Measurements from ENCODE around the gene EPB41L2. TPM values are rescaled to one million over a fixed set of nuclear protein-coding genes. Genes with fewer than 3 reads are reported as not detected.

The EPB41L2 gene
- total RNA-seq, 1 donor from 2014 or later: 23.8 TPM

DNA sequence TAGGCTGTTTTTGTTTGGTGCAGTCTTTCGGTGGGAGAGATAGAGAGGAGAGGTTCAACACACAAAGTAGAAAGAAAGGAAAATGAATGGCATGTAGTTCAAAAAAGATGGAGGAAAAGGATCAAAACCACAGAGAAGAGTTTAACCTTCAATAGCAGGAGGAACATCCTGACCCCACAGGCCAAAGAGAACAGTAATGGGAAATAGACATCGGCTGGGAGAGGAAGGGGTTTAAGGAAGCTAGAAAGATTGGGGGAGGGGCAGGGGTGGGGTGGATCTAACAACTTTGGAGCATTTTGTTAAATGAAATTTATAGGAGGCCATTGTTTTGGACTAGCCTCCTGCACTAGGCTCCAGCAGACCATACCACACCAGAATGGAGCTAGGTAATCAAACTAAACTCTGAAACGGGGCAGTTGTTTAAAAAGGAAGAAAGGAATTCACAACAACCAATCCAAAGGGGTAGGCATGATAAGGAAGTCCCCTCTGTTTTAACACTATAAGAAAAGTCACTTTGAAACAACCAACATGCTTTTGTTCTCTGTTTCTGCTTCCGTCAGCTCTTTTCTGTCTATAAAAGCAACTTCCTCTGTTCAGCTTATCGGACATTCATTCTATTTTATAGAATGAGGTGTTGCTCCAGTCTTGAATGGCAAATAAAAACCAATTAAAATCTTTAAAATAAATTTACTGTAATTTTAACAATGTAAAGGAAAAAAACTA is 82.6 kb downstream of the EPB41L2 start:
- DNase-seq (ENCODE audit: low read depth): no peak

DNA sequence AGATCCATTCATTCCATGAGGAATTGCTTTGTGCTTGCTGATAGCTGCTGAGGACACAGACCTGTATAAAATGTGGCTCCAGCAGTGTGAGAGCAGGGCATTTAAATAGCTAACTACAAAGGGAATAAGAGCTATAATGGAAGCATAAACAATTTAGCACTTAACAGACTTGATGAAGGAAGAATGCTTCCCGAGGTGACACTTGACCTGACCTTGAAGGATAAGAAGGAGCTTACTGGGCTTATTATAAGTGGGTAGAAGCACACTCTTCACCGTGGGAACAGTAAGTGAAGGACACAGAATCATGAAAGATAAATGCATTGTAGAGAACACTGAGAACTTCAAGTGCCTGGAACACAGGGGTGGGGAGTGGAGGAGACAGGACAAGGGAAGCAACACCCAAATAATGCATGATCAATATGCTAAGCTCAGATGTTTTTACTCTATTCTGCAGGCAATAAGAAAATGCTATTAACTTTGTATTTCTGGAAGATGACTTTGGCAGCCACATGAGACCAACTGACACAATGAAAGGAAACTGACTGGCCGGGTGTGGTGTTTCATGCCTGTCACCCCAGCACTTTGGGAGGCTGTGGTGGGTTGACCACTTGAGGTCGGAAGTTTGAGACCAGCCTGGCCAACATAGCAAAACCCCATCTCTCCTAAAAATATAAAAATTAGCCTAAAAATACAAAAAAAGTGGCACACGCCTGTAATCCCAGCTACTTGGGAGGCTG is 84.2 kb downstream of the EPB41L2 start:
- DNase-seq (ENCODE audit: low read depth): no peak

DNA sequence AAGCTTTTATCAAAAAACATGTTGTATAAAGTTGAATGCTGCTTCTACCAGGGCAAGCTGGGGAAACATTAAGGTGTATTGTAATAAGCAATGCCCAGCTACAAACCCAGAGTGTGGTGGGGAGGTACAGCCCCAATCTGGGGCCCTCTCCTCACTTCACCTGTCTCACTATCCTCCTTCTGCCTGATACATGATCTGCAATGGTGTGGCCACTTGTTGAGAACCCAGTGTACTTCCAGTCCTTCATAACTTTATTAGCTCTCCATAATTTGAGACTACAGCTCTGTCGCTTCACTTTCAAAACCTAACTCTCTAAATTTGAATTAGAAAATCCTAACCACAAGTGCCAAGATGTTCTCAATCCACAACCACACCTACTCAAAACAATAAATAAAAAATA is 84.9 kb downstream of the EPB41L2 start:
- DNase-seq (ENCODE audit: low read depth): no peak

DNA sequence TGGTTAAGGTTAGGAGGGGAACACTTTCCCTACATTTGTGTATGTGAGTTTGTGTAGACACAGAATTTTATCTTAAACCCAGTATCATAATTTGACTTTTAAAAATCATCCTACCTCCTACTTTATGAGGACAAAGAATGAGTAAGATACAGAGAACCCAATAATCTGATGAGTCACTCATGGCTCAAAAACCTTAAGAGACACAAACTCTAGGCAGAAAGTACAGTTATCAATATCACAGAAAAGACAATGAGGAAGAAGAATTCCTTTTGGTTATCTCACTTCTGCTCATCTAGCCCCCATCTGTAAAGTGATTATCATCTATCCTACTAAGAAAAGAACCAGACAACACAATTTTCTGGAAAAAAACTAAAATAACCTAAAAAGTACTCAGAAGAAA is 87.7 kb downstream of the EPB41L2 start:
- DNase-seq (ENCODE audit: low read depth): no peak

DNA sequence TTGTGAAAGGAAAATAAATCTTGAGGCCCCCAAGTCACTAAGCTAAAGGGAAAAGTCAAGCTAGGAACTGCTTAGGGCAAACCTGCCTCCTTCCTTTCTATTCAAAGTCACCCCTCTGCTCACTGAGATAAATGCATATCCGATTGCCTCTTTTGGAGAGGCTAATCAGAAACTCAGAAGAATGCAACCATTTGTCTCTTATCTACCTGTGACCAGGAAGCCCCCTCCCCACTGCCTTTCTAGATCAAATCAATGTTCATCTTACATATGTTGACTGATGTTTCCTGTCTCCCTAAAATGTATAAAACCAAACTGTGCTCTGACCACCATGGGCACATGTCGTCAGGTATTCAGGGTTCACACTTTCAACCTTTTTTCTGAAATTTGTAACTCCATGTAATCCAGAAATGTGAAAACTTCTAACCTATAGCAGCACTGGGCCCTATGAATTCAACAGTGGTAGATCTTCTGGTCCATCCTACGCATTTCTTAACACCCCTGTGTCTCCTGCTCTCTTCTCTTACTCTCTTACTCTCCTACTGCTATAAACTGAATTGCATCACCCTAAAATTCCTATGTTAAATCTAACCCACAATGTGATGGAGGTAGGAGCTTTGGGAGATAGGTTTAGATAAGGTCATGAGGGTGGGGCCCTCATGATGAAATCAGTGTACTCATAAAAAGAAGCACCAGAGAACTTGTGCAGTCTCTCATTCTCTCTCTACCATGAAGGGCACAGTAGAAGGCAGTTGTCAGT is 89.3 kb downstream of the EPB41L2 start:
- DNase-seq (ENCODE audit: low read depth): no peak

DNA sequence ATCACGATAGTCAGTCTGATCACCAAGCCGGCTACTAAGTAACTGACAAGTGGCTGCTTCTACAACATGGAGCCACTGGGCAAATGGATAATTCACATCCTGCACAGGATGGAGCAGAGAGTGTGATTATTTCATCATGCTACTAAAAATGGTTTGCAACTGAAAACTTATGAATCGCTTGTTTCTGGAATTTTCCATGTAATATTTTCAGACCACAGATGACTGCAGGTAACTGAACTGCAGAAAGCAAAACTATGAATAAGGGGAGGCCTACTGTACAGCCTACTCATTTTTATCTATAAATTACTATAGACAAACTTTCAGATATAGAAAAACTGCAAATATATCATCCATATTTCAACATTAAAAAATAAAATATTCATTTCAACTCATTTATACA is 91.5 kb downstream of the EPB41L2 start:
- DNase-seq (ENCODE audit: low read depth): no peak

DNA sequence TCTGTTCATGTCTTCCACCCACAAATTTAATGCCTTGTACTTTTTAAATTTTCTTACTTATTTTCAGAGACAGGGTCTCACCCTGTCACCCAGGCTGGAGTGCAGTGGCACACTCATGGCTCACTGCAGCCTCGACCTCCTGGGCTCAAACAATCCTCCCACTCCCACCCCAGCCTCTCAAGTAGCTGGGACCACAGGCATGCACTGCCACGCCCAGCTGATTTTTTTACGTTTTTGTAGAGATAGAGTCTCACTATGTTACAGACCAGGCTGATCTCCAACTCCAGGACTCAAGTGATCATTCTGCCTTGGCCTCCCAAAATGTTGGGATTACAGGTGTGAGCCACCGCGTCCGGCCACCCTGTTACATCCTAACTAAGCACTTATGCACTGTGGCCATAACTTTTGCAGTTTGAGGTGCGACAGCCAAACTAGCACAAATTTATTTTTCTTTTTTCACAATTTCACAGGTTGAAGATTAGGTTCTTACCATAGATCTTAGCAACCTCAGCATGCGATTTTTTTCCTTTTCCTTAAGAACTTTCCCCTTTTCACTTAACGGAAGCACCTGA is 92.1 kb downstream of the EPB41L2 start:
- DNase-seq (ENCODE audit: low read depth): no peak

DNA sequence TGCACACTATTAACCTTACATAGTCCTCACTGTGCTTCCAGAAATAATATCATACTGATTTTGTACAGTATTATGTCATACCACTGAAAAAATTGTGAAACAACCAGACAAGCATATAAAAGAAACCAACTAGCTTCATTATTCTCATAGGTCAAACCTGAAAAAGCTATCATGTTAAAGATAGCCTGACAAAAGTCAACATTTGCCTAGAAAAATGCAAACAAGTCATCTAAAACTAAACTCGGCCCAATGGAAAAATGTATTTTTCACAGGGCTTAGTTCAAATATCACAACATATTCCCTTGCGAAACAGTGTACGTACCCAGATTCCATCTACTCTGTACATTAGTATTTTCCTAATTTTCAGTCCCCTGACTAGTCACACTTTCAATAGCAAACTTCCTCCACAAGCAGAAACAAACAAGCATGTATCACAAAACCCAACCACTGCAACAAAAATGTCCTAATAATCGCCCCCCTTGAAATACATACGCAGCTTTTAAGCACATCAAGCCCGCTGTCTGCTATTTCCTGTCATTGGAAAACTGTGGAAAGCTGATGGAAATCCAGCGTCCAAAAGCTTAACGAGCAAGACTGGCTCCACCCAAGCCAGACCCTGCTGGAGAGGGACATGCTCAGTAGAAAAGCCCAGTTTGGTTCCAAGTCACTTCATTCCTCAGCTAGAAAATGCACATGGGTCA is 93.1 kb downstream of the EPB41L2 start:
- peak; percentile 65 for DNase-seq (ENCODE audit: low read depth)

DNA sequence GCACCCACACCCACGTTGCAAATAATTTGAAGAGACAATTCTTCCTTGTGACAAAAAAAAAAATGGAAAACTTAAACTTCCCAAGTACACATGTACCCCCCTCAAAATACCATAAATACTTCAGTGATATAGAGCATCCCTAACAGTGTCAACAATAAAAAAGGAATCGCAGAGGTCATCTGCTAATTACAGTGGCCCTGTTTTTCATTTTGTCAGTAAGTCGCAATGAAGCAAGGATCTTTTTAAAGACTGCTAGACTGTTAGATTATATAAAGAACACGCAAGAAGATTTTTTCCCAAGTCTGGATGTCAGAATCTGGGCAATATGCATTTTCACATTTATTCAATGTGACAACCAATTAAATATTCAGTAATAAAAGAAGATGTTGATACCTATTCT is 93.9 kb downstream of the EPB41L2 start:
- DNase-seq (ENCODE audit: low read depth): no peak

DNA sequence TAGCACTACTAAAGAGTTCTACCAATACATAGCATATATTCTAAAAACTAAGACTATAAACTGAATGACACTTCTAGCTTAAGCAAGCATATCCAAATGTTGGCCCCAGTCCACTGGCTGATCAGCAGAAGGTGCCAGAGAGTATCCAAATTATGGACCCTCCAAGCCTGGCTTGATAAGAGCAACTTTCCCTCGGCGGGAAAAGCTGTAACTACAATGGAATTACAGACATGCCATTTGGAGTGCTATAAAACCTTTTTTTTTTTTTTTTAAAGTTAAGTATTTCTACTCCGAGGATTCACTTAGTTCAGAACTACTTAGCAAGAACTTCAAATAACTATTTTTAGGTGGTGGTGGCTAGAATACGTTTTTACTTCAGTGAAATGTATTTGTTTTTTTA is 94.6 kb downstream of the EPB41L2 start:
- peak; percentile 26 for DNase-seq (ENCODE audit: low read depth)

DNA sequence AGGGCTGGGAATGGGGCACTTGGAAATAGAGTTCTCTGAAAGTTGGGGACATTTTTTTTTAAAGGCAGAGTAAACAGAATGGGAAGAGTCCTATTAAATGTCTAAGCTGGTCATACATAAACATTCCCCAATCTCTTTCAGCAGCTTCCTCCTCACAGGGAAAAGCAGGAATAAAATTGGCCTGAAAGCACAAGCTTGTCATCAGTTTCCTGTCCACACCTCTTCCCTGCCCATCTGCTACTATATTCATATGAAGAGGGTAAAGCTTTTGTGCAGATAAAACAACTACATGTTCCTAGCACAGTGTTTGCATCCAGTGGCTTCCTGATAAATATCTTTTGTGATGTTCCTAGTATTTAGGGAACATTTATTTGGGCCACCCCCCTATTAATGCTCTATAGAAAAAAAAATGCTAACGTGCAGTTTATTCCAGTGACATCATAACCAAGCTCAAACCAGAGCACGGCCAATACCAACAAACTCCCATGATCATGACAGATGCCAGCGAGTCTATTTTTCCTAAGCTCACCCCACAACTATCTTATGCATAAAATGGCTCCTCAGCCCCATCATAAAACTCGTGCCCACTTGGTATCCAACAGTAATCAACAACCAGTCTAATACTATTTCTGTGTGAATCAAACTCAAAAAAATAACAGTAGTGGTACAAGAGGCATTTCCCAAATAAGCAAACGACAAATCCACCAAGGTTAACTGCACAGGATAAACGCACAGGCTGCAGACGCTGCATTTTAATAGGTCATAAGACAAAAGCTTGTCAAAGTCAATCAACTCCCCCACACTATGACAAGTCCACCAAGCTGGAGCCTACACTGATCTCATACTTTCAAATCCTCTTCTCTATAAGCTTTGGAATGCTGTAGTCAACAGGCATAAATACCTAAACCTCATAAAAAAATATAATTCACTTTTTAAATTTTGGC is 95.3 kb downstream of the EPB41L2 start:
- peak; percentile 48 for DNase-seq (ENCODE audit: low read depth)

DNA sequence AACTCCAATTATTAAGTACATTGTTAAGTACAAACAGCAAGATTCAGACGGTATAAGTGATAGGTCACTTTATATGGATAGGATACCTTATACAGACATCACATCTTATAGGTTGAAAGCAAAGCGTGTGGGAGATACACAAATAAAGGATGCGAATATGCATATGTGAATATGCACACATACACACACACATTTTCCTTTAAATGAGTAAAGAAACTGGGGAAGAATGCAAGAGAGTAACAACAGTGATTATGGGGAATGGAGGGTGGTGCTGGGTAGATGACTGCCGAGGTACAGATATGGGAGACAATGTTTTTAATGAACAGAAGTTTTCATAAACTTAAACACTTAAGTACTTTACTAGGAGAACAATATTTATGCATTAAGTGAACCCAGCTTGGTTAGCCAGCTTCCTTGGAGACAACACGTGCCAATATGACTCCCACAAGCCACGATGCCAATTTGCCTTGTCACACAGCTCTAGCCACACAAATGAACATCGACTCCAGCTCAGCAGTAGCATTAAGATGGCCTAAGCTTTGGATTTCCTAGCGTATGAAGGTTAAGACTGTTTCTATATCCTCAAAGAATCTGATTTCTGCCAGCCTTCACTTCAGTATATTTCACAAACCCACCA is 96.6 kb downstream of the EPB41L2 start:
- DNase-seq (ENCODE audit: low read depth): peak; percentile 27

DNA sequence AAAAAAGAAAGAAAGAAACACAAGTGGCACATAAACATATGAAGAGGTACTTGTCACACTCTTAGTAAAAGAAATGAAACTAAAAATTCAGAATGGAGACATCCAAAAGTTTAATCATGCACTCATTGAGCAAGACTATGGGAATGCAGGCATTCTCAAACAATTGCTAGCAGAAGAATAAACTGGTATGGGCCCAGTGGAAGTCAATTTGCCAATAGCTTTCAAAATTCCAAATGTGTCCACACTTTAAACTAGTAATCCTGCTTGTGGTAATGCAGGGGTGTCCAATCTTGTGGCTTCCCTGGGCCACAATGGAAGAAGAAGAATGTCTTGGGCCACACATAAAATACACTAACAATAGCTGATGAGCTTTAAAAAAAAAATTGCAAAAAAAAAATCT is 97.4 kb downstream of the EPB41L2 start:
- peak; percentile 55 for DNase-seq (ENCODE audit: low read depth)

DNA sequence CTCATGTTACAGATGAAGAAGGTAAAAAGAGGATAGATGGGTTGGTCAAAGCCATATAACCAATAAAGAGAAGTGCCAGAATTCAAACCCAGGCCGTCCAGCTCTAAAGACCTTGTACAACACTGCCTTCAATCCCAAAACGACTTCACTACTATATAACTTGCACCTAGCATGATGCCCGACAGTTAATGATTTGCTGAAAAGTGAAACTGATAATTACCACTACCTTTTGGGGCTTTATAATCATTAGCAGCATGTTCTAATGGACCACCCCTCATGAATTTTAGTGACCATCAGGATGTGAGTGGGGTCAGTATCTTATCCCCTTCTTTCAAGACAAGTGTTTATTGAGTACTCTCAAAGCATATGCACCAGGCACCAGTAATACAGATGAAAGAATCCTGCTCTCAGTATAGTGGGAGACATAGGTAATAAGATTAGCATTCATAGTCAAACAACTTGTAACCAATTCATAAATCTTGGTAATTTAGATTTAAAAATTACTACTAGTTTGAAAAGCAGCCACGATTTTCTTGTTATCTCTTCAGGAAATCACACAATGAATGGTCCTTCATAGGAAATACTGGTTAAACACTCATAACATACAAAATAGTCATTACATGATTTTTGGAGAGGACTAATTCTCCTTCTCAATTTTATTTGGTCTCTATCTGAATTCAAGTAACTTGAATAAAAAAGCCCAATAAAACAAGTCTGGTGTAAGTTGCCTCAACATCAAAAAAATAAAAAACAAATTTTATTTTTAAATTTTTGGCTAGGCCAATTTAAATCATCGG is 98.0 kb downstream of the EPB41L2 start:
- DNase-seq (ENCODE audit: low read depth): no peak

DNA sequence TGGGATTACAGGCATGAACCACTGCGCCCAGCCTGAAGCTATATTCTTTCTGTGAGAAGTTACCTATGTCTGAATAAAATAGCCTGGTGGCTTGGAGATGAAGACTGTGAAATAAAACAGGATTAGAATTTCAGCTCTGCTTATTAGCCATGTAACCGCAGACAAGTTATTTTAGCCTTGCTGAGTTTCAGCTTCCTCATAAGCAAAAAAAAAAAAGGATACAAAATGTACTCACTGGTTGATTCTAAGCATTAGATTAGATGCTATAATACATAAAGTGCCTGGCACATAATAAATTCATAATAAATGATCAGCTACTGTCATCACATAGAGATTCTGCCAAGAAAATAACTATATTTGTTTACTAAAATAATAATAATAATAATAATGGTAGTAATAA is 98.8 kb downstream of the EPB41L2 start:
- no peak for DNase-seq (ENCODE audit: low read depth)

DNA sequence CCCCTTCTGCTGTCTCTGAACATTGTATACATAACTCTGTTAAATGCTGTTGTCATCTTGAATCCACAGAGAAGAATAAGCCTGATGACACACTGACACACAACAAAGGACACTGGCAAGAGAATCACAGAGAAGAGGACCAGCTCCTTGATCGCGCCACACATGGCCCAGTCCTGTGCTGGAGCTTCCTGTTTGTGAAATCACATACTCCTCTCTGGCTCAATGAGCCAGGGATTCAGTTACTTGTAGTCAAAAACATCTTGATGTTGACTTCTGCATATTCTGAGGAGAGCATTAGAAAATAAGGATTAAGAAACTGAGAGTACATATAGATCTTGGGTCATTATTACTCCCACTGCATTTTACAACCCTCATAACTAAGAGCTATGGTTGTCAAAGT is 100.1 kb downstream of the EPB41L2 start:
- DNase-seq (ENCODE audit: low read depth): no peak

DNA sequence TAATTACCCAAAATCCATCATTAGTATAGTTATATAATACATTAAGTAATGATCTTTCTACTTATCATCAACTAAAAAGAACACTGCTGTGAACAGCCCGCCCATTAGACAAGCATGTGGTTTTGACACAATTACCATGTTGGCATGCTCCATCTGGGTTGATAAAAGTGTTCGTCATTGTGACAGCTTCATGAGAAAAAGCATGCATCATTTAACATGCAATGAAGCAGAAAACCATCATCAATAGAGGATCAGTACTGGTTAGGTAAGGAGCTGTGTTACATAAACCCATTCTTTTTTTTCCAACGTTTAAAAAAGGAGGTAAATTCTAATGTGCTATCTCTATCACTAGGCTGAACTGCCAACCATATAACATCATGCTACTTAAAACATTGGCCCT is 101.9 kb downstream of the EPB41L2 start:
- DNase-seq (ENCODE audit: low read depth): no peak

DNA sequence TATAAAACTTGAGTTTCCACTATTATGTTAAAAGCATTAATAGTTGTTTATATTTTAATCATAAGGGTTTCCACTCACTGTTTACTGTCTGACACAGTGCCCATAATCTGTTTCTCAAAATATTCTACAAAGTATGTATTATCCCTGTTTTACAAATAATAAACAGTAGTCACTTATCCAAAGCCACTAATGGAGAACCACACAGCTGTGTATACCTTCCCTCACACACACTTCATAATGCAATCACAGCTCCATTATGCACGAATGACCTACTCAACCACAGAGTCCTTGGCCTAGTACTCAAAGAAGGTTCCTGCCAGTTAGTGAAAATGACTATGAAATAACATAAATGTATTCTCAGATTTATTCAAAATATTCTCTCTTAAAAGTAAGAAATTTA is 103.1 kb downstream of the EPB41L2 start:
- DNase-seq (ENCODE audit: low read depth): no peak

DNA sequence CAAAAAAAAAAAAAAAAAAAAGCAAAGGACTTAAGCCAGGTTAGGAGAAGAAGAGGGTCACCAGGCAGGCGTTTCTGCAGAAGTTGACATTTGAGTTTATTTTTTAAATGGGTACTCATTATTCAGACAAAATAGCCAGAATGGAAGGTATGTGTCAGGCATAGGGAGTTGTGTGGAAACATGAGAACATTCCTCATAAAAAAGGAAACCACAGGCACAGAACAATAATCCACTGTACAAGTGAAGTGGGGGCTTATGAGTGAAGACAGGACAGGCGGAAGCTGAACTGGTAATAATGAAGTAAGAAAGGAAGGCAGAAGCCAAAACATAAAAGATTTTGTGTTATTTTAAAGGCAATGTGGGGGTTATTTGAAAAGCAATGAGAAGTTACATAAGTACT is 104.6 kb downstream of the EPB41L2 start:
- DNase-seq (ENCODE audit: low read depth): peak; percentile 33

Measured in myocyte (in vitro differentiated cells).